ENCODE results near the gene SDC3.

DNA sequence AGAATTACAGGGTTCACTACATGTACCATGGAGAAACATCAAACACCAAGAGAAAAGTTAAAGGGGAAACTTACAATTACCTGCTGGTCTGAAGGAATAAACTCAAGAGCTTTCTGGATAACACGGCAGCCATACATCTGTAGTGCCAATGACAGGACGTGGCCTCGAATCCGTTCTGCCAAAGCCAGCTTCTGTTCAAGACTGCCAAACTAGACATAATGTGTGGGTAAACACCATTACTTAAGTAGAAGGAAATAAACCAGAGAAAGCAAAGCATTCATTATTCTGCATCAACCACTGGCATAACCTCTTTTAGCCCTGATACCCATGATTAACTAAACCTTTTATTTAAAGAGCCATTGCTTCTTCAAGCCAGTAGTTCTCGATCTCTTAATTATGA lies 41.5 kb upstream of the SDC3 start:
- TF ChIP-seq ZFX (IDR thresholded peaks at IDR 0.05), result no peak
- TF ChIP-seq, protein P1, sequence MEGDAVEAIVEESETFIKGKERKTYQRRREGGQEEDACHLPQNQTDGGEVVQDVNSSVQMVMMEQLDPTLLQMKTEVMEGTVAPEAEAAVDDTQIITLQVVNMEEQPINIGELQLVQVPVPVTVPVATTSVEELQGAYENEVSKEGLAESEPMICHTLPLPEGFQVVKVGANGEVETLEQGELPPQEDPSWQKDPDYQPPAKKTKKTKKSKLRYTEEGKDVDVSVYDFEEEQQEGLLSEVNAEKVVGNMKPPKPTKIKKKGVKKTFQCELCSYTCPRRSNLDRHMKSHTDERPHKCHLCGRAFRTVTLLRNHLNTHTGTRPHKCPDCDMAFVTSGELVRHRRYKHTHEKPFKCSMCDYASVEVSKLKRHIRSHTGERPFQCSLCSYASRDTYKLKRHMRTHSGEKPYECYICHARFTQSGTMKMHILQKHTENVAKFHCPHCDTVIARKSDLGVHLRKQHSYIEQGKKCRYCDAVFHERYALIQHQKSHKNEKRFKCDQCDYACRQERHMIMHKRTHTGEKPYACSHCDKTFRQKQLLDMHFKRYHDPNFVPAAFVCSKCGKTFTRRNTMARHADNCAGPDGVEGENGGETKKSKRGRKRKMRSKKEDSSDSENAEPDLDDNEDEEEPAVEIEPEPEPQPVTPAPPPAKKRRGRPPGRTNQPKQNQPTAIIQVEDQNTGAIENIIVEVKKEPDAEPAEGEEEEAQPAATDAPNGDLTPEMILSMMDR (conservative IDR thresholded peaks at IDR 0.05), result no peak
